NCI-H1092 treated with DMSO at 0.1 percent for 48 hours (cell line): ENCODE data around the gene DMD.

Experiments used
- DNase-seq: peaks from one replicate; lab custom pipeline; 2025; lab: John Stamatoyannopoulos, UW

Gene DMD

DNA sequence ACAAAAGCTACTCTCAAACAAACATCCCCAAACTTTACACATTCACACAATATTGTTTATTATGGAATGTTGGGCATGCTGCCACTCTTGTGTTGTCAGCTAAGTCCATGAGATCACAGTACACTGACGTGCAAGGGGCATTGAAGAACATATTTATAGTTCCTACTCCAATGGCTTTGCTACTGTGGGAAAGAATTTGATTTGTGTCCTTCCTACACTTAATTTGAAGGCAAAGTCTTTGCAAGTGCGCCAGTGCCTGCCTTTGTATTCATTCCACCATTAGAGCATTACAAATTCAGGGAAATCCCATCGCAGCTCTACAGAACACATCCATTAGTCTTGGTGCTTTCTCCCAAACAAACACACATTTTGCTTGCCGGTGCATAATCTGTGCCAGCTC is 2094.1 kb downstream of the DMD start:
- no peak for DNase-seq

DNA sequence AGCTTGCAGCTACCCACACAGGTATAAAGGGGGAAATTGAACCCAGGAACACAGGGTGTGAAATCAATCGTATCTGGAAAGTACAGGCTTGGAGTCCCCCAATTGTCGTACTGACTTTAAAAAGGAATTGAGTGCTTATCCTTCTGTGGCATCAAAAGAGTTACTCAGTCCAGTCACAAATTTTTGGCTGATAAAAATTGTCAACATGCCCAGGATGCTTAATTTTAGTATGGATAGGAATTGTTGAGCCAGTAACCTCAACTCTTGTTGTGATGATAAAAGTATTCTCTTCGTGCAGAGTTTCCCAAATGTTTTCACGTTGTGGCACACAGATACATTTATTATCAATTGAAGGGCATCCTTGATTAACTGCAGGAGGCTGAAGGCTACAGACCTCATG is 2096.0 kb downstream of the DMD start:
- DNase-seq: no peak

DNA sequence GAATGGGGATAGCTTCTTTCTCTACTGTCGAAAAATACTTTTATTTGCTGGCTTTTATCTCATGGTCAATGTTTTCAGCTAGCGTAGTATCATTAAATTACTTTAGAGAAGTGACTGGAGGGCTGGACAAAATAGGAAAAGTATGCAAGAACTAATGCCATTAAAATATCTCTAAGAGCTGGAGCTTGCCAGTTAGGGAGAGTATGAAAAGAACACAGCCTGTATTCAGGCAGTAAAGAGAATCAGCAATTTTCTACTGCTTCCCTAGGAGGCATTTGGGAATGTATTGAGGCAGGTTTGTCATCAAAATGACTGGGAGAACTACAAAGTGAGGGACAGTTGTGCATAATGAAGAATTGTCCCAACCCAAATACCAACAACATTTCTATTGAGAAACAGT is 2096.5 kb downstream of the DMD start:
- no peak for DNase-seq

- DNase-seq: no peak
Observed at GRCh38 chrX:31112226-31112999, 2098.9 kb downstream of the DMD start.

DNA sequence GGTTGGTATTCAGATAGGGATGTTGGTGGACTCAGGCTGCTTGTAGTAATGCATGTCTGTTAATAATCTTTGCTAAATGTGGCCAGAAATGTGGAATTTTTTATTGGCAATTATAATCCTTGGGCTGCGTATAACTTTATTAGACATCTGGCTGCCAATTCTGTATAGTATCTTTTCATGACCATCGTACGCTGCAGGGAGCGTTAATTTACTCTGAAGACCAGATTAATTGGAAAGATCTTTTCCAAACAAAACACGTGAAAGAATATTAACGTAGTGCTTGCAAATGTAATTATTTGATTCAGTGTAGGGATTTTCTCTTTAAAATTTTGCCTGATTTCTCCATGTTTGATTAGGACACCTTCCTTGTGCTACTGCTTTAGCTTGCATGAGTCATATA is 2100.7 kb downstream of the DMD start:
- DNase-seq: no peak

- DNase-seq: no peak
Observed at GRCh38 chrX:31099536-31100090, 2111.7 kb downstream of the DMD start.

DNA sequence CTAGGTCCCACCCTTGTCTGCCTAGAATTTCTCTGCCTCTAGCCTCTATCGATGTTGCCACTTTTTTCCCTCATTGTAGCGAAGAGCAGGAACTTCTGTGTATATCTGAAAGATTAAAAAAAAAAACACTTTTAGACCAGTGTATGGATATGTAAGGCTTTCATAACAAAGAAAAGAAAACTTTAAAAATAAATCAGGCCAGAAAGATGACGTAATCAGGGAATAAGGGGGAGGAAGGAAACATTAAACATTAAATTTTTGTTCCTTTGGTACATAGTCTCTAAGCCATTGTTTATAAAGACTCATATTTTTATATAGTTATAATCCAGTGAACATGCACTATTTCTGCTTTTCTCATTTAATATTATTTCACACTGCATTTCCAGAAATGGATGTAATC is 2113.3 kb downstream of the DMD start:
- DNase-seq: no peak

GRCh38 chrX:31093639-31093975 is 2117.7 kb downstream of the DMD start:
- no peak for DNase-seq

DNA sequence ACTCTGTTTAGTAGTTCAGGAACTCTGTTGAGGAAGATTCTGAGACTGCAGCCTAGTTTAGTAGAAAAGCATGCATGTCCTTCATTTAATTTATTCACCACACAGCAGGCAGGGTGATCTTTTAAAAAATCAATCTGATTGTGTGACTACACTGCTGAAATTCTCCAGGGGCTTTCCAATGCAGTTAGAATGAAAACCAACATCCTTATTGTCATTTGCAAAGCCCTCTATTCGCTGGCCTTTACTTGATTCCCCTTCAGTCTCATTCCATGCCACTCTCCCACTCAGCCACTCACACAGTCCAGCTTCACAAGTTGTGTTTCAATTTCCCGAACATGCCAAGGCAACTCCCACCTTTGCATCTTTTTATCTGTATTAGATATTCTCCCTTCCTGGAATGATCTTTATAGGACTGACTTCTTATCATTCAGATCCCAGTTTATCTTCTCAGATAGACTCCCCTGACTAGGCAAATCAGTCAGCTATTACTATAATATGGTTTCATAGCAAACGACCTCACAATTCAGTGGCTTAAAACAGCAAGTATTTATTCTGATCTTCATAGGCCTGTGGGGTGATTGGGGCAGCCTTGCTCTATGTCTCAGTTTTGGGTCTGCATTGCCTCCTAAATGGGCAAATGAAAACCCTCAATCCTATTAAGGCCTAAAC is 2118.2 kb downstream of the DMD start:
- no peak for DNase-seq

DNA sequence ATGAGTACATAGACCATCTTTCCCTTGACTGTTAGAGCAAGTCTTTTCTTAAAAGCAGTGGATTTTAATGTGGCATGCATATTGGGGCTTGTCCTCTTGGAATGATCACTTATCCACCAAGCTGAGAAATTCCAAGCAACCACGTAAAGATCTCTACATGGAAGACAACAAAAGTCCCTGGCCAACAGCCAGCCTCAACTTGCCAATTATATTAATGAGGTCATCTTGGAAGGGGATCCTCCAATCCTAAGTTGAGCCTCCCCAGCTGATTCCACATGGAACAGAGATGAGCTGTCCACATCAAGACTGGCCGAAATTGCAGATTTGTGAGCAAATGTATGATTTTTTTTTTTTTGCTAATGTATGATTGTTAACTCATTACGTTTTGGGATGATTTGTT is 2118.9 kb downstream of the DMD start:
- no peak for DNase-seq

DNA sequence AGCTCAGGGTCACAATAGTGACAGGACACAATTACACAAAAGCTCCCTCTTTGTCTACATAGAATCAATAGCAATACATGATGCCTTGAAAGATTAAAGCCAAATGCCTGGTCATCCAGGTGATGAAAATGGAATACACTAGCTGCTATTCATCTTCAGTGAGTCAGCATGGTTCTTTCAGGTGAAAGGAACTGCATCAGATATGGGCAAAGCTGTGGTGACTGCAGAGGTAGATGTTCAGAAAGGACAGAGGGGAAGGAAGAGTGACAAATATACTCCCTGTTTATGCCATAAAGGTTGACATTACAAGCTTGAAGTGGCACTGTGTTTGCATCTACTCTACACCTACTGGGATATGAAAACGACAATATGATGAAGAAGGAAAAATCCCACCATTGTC is 2119.5 kb downstream of the DMD start:
- DNase-seq: no peak

DNA sequence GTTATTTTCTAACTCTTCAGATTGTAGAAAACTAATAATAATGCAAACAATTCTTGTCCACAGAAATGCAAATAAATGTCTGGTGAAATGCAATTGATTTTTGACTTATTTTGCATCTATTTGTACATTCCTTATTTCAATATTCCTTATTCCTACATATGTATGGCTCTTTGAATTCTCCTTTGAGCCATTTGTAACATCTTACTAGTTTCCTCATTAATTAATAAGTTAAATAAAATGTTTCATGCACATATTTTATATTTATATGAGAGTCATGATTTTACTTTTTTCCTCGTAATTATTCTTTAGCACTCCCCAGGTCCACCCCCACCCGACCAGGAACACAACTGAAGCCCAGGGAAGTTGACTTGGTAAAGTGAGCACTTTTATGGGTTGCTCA is 2136.8 kb downstream of the DMD start:
- no peak for DNase-seq

DNA sequence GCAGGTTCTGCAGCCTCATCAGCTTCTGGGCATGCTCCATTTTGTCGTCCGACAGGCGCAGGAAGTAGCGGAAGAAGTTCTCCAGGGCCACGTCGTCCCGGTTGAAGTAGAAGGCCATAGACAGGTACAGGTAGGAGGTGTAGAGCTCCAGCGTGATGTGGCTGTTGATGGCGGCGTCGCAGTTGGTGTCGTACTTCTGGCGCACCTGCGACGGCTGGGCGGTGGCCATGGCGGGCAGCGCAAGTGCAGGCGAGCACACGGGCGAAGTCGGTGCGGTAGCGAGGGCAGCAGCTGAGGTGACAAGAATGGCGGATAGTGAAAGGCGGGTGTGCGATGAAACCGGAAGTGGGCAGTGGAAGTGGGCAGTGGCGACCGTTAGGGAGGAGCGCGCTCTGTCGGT is 2139.6 kb downstream of the DMD start, which contains the start of gene FTHL17:
Gene FTHL17, minus strand, starts transcription at position 317 of the 400 bp plus-strand sequence. Its CDS starts 88 bp downstream, at position 229.
- no peak for DNase-seq

GRCh38 chrX:31071262-31071661 is 2140.1 kb downstream of the DMD start:
- no peak for DNase-seq

- no peak for DNase-seq
Observed at GRCh38 chrX:31070057-31070468, 2141.3 kb downstream of the DMD start.
